IMR-90 (cell line): ENCODE measurements around the gene GPR132. TPM values are rescaled to one million over a fixed set of nuclear protein-coding genes. Genes with fewer than 3 reads are reported as not detected.

ENCODE experiments used
- ATAC-seq: fragments of 200-7000 bp; cut with Tn5 transposase; 2 replicates; pipeline ENCODE4 v1.9.1; 2020; ENCODE audit warnings: low read depth, mild to moderate bottlenecking, moderate library complexity
- BruUV-seq: library from RNA; stranded (reverse); fragments of 400-500 nt; replicated peaks from 2 replicates; lab custom pipeline; 2021; lab: Mats Ljungman, UMichigan
- CTCF ChIA-PET: fragments of 300-600 bp; formaldehyde crosslinking; extraction: SDS; loops from one replicate; lab custom pipeline; 2021; ENCODE audit warnings: antibody characterized with exemption; lab: Yijun Ruan, JAX
- POLR2A ChIA-PET: fragments of 300-600 bp; sonication (Branson Sonifier 250); formaldehyde crosslinking; loops from one replicate; lab custom pipeline; 2022; ENCODE audit warnings: antibody characterized with exemption; ENCODE audit not compliant: unreplicated experiment; lab: Charles Lee
- DNase-seq: peaks from one replicate; pipeline ENCODE4 v3.0.0; 2013
- H2AFZ ChIP-seq: replicated peaks from 2 replicates; pipeline ENCODE3; 2013; ENCODE audit warnings: low read length, mild to moderate bottlenecking; ENCODE audit not compliant: poor library complexity
- H2AK5ac ChIP-seq: 2 replicates; pipeline ENCODE4 v1.6.1; 2013; ENCODE audit warnings: low read depth, low read length, inconsistent platforms
- H2AK9ac ChIP-seq: replicated peaks from 2 replicates; pipeline ENCODE3; 2013; ENCODE audit warnings: mild to moderate bottlenecking, low read depth, low read length, moderate library complexity; ENCODE audit not compliant: poor library complexity
- H2BK120ac ChIP-seq: 2 replicates; pipeline ENCODE4 v1.6.1; 2013; ENCODE audit warnings: low read depth, low read length, inconsistent platforms
- H2BK15ac ChIP-seq: 3 replicates; pipeline ENCODE4 v1.6.1; 2013; ENCODE audit warnings: low read depth, low read length, inconsistent platforms
- H2BK20ac ChIP-seq: 2 replicates; pipeline ENCODE4 v1.6.1; 2013; ENCODE audit warnings: low read depth, mild to moderate bottlenecking, inconsistent platforms, low read length, moderate library complexity
- H2BK5ac ChIP-seq: 2 replicates; pipeline ENCODE4 v1.6.1; 2013; ENCODE audit warnings: mild to moderate bottlenecking, low read depth, low read length, inconsistent platforms; ENCODE audit not compliant: poor library complexity, severe bottlenecking
- H3K14ac ChIP-seq: replicated peaks from 2 replicates; pipeline ENCODE4 v1.6.1; 2013; ENCODE audit warnings: low read depth, low read length, inconsistent platforms
- H3K18ac ChIP-seq: 2 replicates; pipeline ENCODE4 v1.6.1; 2013; ENCODE audit warnings: low read depth, low read length, control low read depth
- H3K23ac ChIP-seq: 2 replicates; pipeline ENCODE4 v1.6.1; 2013; ENCODE audit warnings: low read depth, low read length, inconsistent platforms
- H3K27ac ChIP-seq: 2 replicates; pipeline ENCODE4 v1.5.1; 2013; ENCODE audit warnings: mild to moderate bottlenecking, control low read depth, low read length; ENCODE audit not compliant: insufficient read depth
- H3K27me3 ChIP-seq: 2 replicates; pipeline ENCODE4 v1.6.1; 2013; ENCODE audit warnings: low read length; ENCODE audit not compliant: control insufficient read depth, insufficient read depth
- H3K36me3 ChIP-seq: 2 replicates; pipeline ENCODE4 v1.6.1; 2013; ENCODE audit warnings: low read length, mixed read lengths; ENCODE audit not compliant: control insufficient read depth, insufficient read depth
- H3K4ac ChIP-seq: 2 replicates; pipeline ENCODE4 v1.6.1; 2013; ENCODE audit warnings: low read depth, low read length, inconsistent platforms
- H3K4me1 ChIP-seq: 2 replicates; pipeline ENCODE4 v1.6.1; 2013; ENCODE audit warnings: low read length, mixed read lengths; ENCODE audit not compliant: control insufficient read depth, insufficient read depth
- H3K4me2 ChIP-seq: 2 replicates; pipeline ENCODE4 v1.6.1; 2013; ENCODE audit warnings: low read depth, mild to moderate bottlenecking, control low read depth, low read length, moderate library complexity
- H3K4me3 ChIP-seq: 2 replicates; pipeline ENCODE4 v1.5.1; 2013; ENCODE audit warnings: low read depth, mild to moderate bottlenecking, control low read depth, low read length, moderate library complexity; ENCODE audit not compliant: insufficient read depth
- H3K56ac ChIP-seq: 2 replicates; pipeline ENCODE4 v1.6.1; 2013; ENCODE audit warnings: low read length, inconsistent platforms; ENCODE audit not compliant: insufficient read depth; ENCODE audit errors: extremely low read depth
- H3K79me1 ChIP-seq, 2 experiments: 2 replicates each; pipeline ENCODE4 v1.6.1; 2013; ENCODE audit warnings: low read length in 2 of 2, inconsistent platforms in 1 of 2, low read depth in 1 of 2
- H3K9ac ChIP-seq: 2 replicates; pipeline ENCODE4 v1.6.1; 2013; ENCODE audit warnings: low read depth, low read length, control low read depth
- H3K9me1 ChIP-seq: 2 replicates; pipeline ENCODE4 v1.6.1; 2013; ENCODE audit warnings: low read length, inconsistent platforms; ENCODE audit not compliant: insufficient read depth
- H3K9me3 ChIP-seq: 2 replicates; pipeline ENCODE4 v1.6.1; 2013; ENCODE audit warnings: low read length; ENCODE audit not compliant: control insufficient read depth, insufficient read depth
- H4K20me1 ChIP-seq: 2 replicates; pipeline ENCODE4 v1.6.1; 2013; ENCODE audit warnings: low read length, inconsistent platforms; ENCODE audit not compliant: insufficient read depth
- H4K5ac ChIP-seq: 2 replicates; pipeline ENCODE4 v1.6.1; 2013; ENCODE audit warnings: mild to moderate bottlenecking, low read depth, low read length, control low read depth
- H4K8ac ChIP-seq, 2 experiments: 2 replicates each; pipeline ENCODE4 v1.6.1; 2013; ENCODE audit warnings: low read depth in 2 of 2, low read length in 2 of 2, control low read depth in 1 of 2, inconsistent platforms in 1 of 2
- H4K91ac ChIP-seq: 2 replicates; pipeline ENCODE4 v1.6.1; 2013; ENCODE audit warnings: low read depth, low read length, inconsistent platforms; ENCODE audit not compliant: insufficient read depth
- RAD21 ChIP-seq: IDR thresholded peaks from 2 replicates; pipeline ENCODE4 v1.6.1; 2012; ENCODE audit warnings: low read length, improper control_type of control experiment
- RCOR1 ChIP-seq: IDR thresholded peaks from 2 replicates; pipeline ENCODE4 v1.6.1; 2012; ENCODE audit warnings: mild to moderate bottlenecking, low read length, improper control_type of control experiment; ENCODE audit not compliant: insufficient replicate concordance
- SMC3 ChIP-seq: fragments of 150-350 bp; IDR thresholded peaks from 2 replicates; pipeline ENCODE4 v1.6.1; 2016; ENCODE audit warnings: low read depth, mild to moderate bottlenecking, antibody characterized with exemption, low read length, moderate library complexity
- WGBS, 2 experiments: methylation state at CpG; one replicate each; pipeline versions ENCODE4 v1.1.5 to v1.1.7; 2013; ENCODE audit warnings: missing lambda C conversion rate in 2 of 2; ENCODE audit not compliant: insufficient read length in 1 of 2; ENCODE audit errors: extremely low coverage in 2 of 2; 5-methylcytosine and 5-hydroxymethylcytosine counted together
- dilution Hi-C: fragments of 300-500 bp; cut with HindIII; formaldehyde crosslinking; loops from one replicate; pipeline ENCODE4 v1.14.3; 2018; ENCODE audit warnings: low sequenced_read_pairs; ENCODE audit not compliant: unreplicated experiment
- in situ Hi-C: fragments of 300-500 bp; cut with MboI; formaldehyde crosslinking; loops from 3 replicates; pipeline ENCODE4 v1.14.3; 2019; ENCODE audit warnings: low sequenced_read_pairs, inconsistent platforms, mixed read lengths
- intact Hi-C: fragments of 100-400 bp; cut with micrococcal nuclease; formaldehyde crosslinking; loops from 2 replicates; pipeline ENCODE4 v1.10.0; 2022
- polyA plus RNA-seq, 3 experiments: library from polyadenylated mRNA; depleted of rRNA; stranded (reverse); fragments of >200 nt; gene quantifications; 2 replicates each; pipeline ENCODE4 v1.2.3, GENCODE V29; 2012; ENCODE audit warnings: low replicate concordance in 1 of 3
- total RNA-seq: library from RNA; depleted of rRNA; stranded (reverse); fragments of >200 nt; gene quantifications from 2 replicates; pipeline ENCODE4 v1.2.3, GENCODE V29; 2012

Gene GPR132
- total and polyA plus RNA-seq, 2 of the 4 experiments (the other 2 are of a cell fraction) = under 0.01 to 0.10 TPM

DNA sequence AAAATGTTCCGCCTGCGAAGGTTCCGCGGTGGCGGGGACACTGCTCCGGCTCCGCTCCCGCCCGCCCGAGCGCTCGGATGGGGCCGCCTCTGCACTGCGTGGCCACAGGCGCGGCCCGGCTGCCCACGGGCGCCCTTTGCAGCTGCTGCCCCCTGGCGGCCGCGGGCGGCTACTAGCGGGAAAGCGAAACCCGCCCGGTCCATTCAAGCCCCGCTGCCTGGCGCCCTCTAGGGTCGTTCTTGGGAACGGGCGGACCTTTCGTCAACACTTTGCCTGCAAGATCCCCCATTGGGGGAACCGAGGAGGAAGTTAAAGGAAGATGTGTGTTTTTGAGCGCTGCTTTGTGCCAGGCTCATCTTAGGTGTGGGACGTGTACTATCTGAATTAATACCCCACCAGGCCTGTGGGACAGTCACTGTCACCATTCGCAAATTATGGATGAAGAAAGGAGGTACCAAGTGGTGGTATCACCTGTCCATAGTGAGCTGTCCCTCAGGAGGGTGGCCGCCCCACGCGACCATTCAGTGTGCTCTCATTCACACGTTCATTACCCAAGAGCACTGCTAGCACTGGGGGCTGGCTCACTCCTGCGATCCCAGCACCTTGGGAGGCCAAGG lies 19.4 kb downstream of the GPR132 start (continued):
- peak; percentile 100 for TF ChIP-seq SMC3

- no TSS peak for BruUV-seq
- Histone ChIP-seq H3K18ac (no peak overlapping the region), H3K14ac (no peak overlapping the region), H4K5ac (no peak overlapping the region), H3K4me1 (no peaks in the 10 kb centered on the region), H3K4me2 (no peak overlapping the region), H3K4me3 (no peak overlapping the region), H3K27ac (no peak overlapping the region), H3K9ac (no peak overlapping the region), H3K56ac (no peak overlapping the region), H2AFZ (peak overlapping the region; percentile 61), H3K23ac (no peak overlapping the region), H3K36me3 (no peaks in the 10 kb centered on the region), H2AK5ac (no peak overlapping the region), H2BK120ac (no peak overlapping the region), H4K8ac (no peak overlapping the region), H2BK20ac (no peak overlapping the region), H2BK5ac (no peak overlapping the region), H3K9me1 (no peaks in the 10 kb centered on the region), H3K9me3 (no peaks in the 10 kb centered on the region; the same call in 1 of the 2 replicates), H2BK15ac (no peak overlapping the region), H3K79me1 (no peaks in the 10 kb centered on the region), H2AK9ac (no peak overlapping the region), H4K91ac (no peak overlapping the region), H3K27me3 (peaks cover 10% of the 10 kb centered on the region), H3K4ac (no peak overlapping the region), H4K20me1 (no peaks in the 10 kb centered on the region)
- intact Hi-C loops (no loop called here), in situ Hi-C loops (no loop called here), dilution Hi-C loops (no loop called here)
- DNase-seq = no peak
- ChIA-PET CTCF (no interaction called here), POLR2A (no interaction called here)
- no CpG with 5 or more reads among the region's 7 CpGs for WGBS, 2 experiments
- ATAC-seq = no peak
- TF ChIP-seq RCOR1 (no peak), RAD21 (no peak)
Measured at GRCh38 chr14:105043641-105044040, 21.6 kb downstream of the GPR132 start.
